ENCODE results near the gene TMEM242. TPM values are rescaled to one million over a fixed set of nuclear protein-coding genes. Genes with fewer than 3 reads are reported as not detected.

Gene TMEM242
- total and polyA plus RNA-seq, 2 donors (not counting 3 experiments of a cell fraction or from before 2014, with no cell fraction given): 5.3 to 15.5 TPM

- no peaks in the 10 kb centered on the region for H3K9me3 ChIP-seq (replicated peaks; ENCODE audit: control insufficient read depth, insufficient read depth, low read length)
- H3K79me2 ChIP-seq (ENCODE audit: control insufficient read depth, insufficient read depth, low read length): no peaks in the 10 kb centered on the region
- H2AFZ ChIP-seq (ENCODE audit: low read depth, low read length): no peak overlapping the region
- H3K36me3 ChIP-seq (ENCODE audit: control insufficient read depth in 2 of 2, extremely low read depth in 1 of 2, insufficient read depth in 2 of 2, low read length in 2 of 2): no peaks in the 10 kb centered on the region
- H3K27me3 ChIP-seq (ENCODE audit: control insufficient read depth in 2 of 2, insufficient read depth in 2 of 2, low read length in 2 of 2): peaks cover 4 to 14% of the 10 kb centered on the region in 2 experiments
- H3K27ac ChIP-seq (ENCODE audit: insufficient read depth, low read depth, low read length): no peak overlapping the region
- POLR2A ChIA-PET: no interaction called here
- dilution Hi-C loops (cut with MboI; ENCODE audit: extremely low pct_ligation_motif_present, low sequenced_read_pairs): no loop called here
- H3K9me1 ChIP-seq (replicated peaks; ENCODE audit: control insufficient read depth, extremely low read depth, insufficient read depth, low read length): no peaks in the 10 kb centered on the region
- FAIRE-seq (no peak), DNase-seq (ENCODE audit: low read depth, low spot score) (no peak)
- CTCF ChIA-PET: interaction anchor here (1.2 to 8.2 kb wide), 4 partner anchors 8 to 18 kb away, joined by 3 to 92 read pairs (median 10); partner anchors contain the start of gene TMEM242
- H4K20me1 ChIP-seq (replicated peaks; ENCODE audit: control insufficient read depth, extremely low read depth, insufficient read depth, low read length): no peaks in the 10 kb centered on the region
- H3K4me2 ChIP-seq (ENCODE audit: insufficient read depth, low read length): no peak overlapping the region
- peaks cover 11% of the 10 kb centered on the region for H3K4me1 ChIP-seq (ENCODE audit: control insufficient read depth, extremely low read depth, insufficient read depth, low read length)
- TF ChIP-seq POLR2AphosphoS5 (IDR thresholded peaks at IDR 0.05; ENCODE audit: insufficient read depth, low read depth, low read length): no peak
- TF ChIP-seq, protein P1, sequence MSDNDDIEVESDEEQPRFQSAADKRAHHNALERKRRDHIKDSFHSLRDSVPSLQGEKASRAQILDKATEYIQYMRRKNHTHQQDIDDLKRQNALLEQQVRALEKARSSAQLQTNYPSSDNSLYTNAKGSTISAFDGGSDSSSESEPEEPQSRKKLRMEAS (IDR thresholded peaks at IDR 0.05; ENCODE audit: insufficient read depth, insufficient read length): no peak
- no peak for TF ChIP-seq MYC (IDR thresholded peaks at IDR 0.05; ENCODE audit: low read depth, low read length)
- TF ChIP-seq JUN (IDR thresholded peaks at IDR 0.05; ENCODE audit: borderline replicate concordance, insufficient read depth, insufficient read length, low read depth): no peak
- TF ChIP-seq EZH2 (IDR thresholded peaks at IDR 0.05; ENCODE audit: borderline replicate concordance, low read depth, low read length, severe bottlenecking): no peak
- intact Hi-C loops (cut with micrococcal nuclease): no loop called here
- BruUV-seq (replicated peaks): no TSS peak
- no peak overlapping the region for H3K4me3 ChIP-seq (replicated peaks in 1 of 3; ENCODE audit: insufficient read depth in 1 of 3, low read depth in 1 of 3, low read length in 3 of 3)
- no peak overlapping the region for H3K9ac ChIP-seq (replicated peaks; ENCODE audit: extremely low read depth, insufficient read depth, low read length)
Measured at GRCh38 chr6:157332813-157333212, 9.5 kb upstream of the TMEM242 start.

- Histone ChIP-seq H3K27me3 (ENCODE audit: control insufficient read depth in 2 of 2, insufficient read depth in 2 of 2, low read length in 2 of 2) (peaks cover 2 to 5% of the 10 kb centered on the region in 2 experiments), H4K20me1 (replicated peaks; ENCODE audit: control insufficient read depth, extremely low read depth, insufficient read depth, low read length) (no peaks in the 10 kb centered on the region), H3K4me2 (ENCODE audit: insufficient read depth, low read length) (no peak overlapping the region), H2AFZ (ENCODE audit: low read depth, low read length) (no peak overlapping the region), H3K79me2 (ENCODE audit: control insufficient read depth, insufficient read depth, low read length) (no peaks in the 10 kb centered on the region), H3K9ac (replicated peaks; ENCODE audit: extremely low read depth, insufficient read depth, low read length) (no peak overlapping the region), H3K4me1 (ENCODE audit: control insufficient read depth, extremely low read depth, insufficient read depth, low read length) (peaks cover 11% of the 10 kb centered on the region), H3K27ac (ENCODE audit: insufficient read depth, low read depth, low read length) (no peak overlapping the region), H3K9me3 (replicated peaks; ENCODE audit: control insufficient read depth, insufficient read depth, low read length) (no peaks in the 10 kb centered on the region), H3K9me1 (replicated peaks; ENCODE audit: control insufficient read depth, extremely low read depth, insufficient read depth, low read length) (no peaks in the 10 kb centered on the region), H3K4me3 (replicated peaks in 1 of 3; ENCODE audit: insufficient read depth in 1 of 3, low read depth in 1 of 3, low read length in 3 of 3) (no peak overlapping the region), H3K36me3 (ENCODE audit: control insufficient read depth in 2 of 2, extremely low read depth in 1 of 2, insufficient read depth in 2 of 2, low read length in 2 of 2) (no peaks in the 10 kb centered on the region)
- DNase-seq (ENCODE audit: low read depth, low spot score) (no peak), FAIRE-seq (no peak)
- CTCF ChIA-PET: interaction anchor here (8.2 kb wide), 1 partner anchor 16 kb away, joined by 92 read pairs; no protein-coding TSS in a partner anchor
- BruUV-seq (replicated peaks): no TSS peak
- dilution Hi-C loops (cut with MboI; ENCODE audit: extremely low pct_ligation_motif_present, low sequenced_read_pairs) (no loop called here), intact Hi-C loops (cut with micrococcal nuclease) (no loop called here)
- no peak for TF ChIP-seq POLR2A (IDR thresholded peaks at IDR 0.05; ENCODE audit: low read depth, low read length)
- no peak for TF ChIP-seq FOS (IDR thresholded peaks at IDR 0.05; ENCODE audit: borderline replicate concordance, insufficient read depth, low read length)
- TF ChIP-seq, protein P1 (IDR thresholded peaks at IDR 0.05; ENCODE audit: insufficient read depth, insufficient read length): no peak
- no peak for TF ChIP-seq GATA2 (IDR thresholded peaks at IDR 0.05; ENCODE audit: insufficient read depth, insufficient read length, low read depth, low read length)
- no peak for TF ChIP-seq JUN (IDR thresholded peaks at IDR 0.05; ENCODE audit: borderline replicate concordance, insufficient read depth, insufficient read length, low read depth)
- no peak for TF ChIP-seq POLR2AphosphoS5 (IDR thresholded peaks at IDR 0.05; ENCODE audit: insufficient read depth, low read depth, low read length)
- TF ChIP-seq CTCF (IDR thresholded peaks at IDR 0.05; ENCODE audit: extremely low read depth in 1 of 2, insufficient read depth in 1 of 2, low read depth in 1 of 2, low read length in 2 of 2): no peak
- TF ChIP-seq EZH2 (IDR thresholded peaks at IDR 0.05; ENCODE audit: borderline replicate concordance, low read depth, low read length, severe bottlenecking): no peak
- TF ChIP-seq MYC (IDR thresholded peaks at IDR 0.05; ENCODE audit: low read depth, low read length): no peak
- POLR2A ChIA-PET: no interaction called here
Measured at GRCh38 chr6:157330831-157331230, 7.5 kb upstream of the TMEM242 start.

All from endothelial cell of umbilical vein (primary cell).